ENCODE measurements around the gene C16orf89. TPM values are rescaled to one million over a fixed set of nuclear protein-coding genes. Genes with fewer than 3 reads are reported as not detected.

The C16orf89 gene
- total RNA-seq, 1 donor from 2014 or later: 198 TPM

DNA sequence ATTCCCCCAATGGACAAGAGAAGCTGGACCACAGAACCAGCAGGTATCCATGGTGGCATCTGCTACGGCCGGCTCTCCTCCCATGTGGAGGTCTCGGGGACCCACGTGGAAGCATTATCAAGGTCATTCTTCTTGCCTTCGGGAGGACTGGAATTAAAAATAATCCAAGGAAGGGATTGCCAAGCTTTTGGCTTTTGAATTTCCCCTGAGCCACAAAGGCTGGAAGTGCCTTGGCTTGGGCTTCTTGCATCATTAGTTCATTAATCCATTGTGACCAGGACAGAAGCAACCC, 48.1 kb downstream of the C16orf89 start:
- H3K4me3 ChIP-seq: no peak overlapping the region
- DNase-seq (no peak), ATAC-seq (no peak)
- H3K27ac ChIP-seq: no peak overlapping the region
- no peaks in the 10 kb centered on the region for H3K9me3 ChIP-seq
- no peak for TF ChIP-seq CTCF (IDR thresholded peaks at IDR 0.05)
- no peaks in the 10 kb centered on the region for H3K4me1 ChIP-seq
- intact Hi-C loops (cut with DNase I): no loop called here
- no peaks in the 10 kb centered on the region for H3K27me3 ChIP-seq (ENCODE audit: low read depth)
- no peaks in the 10 kb centered on the region for H3K36me3 ChIP-seq

DNA sequence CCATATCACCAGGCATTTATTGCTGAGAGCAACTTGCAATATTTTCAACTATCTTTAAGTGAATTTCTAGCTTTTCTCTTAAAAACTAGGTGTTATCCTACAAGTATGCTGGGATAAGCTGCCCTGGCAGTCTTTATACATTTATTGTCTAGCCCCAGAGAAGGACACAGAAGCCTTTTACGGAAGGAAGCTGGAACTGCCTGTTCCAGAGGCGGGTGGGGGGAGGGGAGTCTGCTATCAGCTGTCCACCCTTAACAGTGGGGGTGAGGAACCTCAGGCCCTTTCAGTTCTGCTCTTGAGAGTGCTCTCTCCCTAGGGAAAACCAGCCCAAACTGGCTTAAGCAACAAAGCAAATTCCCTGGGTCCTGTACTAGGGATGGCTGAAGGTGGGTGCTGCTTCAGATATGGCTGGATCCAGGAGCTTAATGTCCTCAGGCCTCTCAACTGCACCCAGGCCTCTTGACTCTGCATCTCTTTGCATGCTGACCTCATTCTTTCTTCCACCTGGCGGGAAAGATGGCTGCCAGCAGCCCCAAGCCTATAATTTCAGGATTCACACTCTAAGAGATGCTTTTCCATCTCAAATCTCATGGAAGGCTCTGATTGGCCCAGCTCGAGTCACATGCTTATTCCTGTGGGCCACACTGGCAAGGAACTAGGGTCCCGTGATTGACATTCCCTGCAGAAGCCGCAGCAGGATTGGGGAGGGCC, 48.6 kb downstream of the C16orf89 start:
- ATAC-seq: no peak
- DNase-seq: no peak
- Histone ChIP-seq H3K4me1 (no peaks in the 10 kb centered on the region), H3K27ac (no peak overlapping the region), H3K36me3 (no peaks in the 10 kb centered on the region), H3K9me3 (no peaks in the 10 kb centered on the region), H3K27me3 (ENCODE audit: low read depth) (no peaks in the 10 kb centered on the region), H3K4me3 (no peak overlapping the region)
- intact Hi-C loops (cut with DNase I): no loop called here
- TF ChIP-seq CTCF (IDR thresholded peaks at IDR 0.05): no peak

DNA sequence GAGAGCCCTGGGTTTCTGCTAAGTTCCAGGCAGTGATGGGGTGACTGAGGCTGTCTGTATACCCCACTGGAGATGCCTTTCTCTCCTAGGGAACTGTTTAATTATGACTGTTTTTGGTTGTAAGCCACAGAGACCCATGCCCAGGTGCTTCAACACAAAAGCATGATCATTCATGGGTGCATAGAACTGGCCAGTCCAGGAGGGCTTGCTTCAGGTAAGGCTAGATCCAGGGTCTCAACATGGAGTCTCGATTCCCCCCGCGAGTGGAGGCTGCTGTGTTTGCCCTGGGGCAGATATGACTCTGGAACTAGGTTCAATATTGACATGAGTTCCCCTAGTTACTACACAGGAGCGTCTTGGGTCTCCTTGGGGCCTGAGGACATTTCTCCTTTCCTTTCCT, 49.9 kb downstream of the C16orf89 start:
- no peak overlapping the region for H3K27ac ChIP-seq
- no peaks in the 10 kb centered on the region for H3K9me3 ChIP-seq
- DNase-seq: no peak
- ATAC-seq: no peak
- no peak overlapping the region for H3K4me3 ChIP-seq
- no peaks in the 10 kb centered on the region for H3K4me1 ChIP-seq
- peaks cover 4% of the 10 kb centered on the region for H3K27me3 ChIP-seq (ENCODE audit: low read depth)
- no peaks in the 10 kb centered on the region for H3K36me3 ChIP-seq
- TF ChIP-seq CTCF (IDR thresholded peaks at IDR 0.05): no peak
- intact Hi-C loops (cut with DNase I): no loop called here

GRCh38 chr16:5015351-5015750, 50.4 kb downstream of the C16orf89 start:
- intact Hi-C loops (cut with DNase I): no loop called here
- no peak overlapping the region for H3K4me3 ChIP-seq
- no peaks in the 10 kb centered on the region for H3K36me3 ChIP-seq
- no peaks in the 10 kb centered on the region for H3K9me3 ChIP-seq
- ATAC-seq (no peak), DNase-seq (no peak)
- peaks cover 6% of the 10 kb centered on the region for H3K27me3 ChIP-seq (ENCODE audit: low read depth)
- no peaks in the 10 kb centered on the region for H3K4me1 ChIP-seq
- H3K27ac ChIP-seq: no peak overlapping the region
- no peak for TF ChIP-seq CTCF (IDR thresholded peaks at IDR 0.05)

DNA sequence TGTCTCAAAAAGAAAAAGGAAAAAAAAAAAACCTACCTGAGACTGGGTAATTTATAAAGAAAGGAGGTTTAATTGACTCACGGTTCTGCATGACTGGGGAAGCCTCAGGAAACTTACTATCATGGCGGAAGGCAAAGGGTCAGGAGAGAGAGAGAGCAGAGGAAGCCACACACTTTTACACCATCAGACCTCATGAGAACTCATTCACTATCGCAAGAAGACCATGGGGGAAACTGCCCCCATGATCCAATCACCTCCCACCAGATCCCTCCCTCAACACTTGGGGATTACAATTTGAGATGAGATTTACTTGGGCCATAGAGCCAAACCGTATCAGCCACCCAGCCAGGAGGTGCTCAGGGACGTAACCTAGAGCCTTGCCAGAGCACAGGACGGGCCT, 52.9 kb downstream of the C16orf89 start:
- DNase-seq (no peak), ATAC-seq (no peak)
- no peak for TF ChIP-seq CTCF (IDR thresholded peaks at IDR 0.05)
- Histone ChIP-seq H3K36me3 (no peaks in the 10 kb centered on the region), H3K9me3 (no peaks in the 10 kb centered on the region), H3K4me3 (no peak overlapping the region), H3K27me3 (ENCODE audit: low read depth) (peaks cover 6% of the 10 kb centered on the region), H3K27ac (no peak overlapping the region), H3K4me1 (no peaks in the 10 kb centered on the region)
- intact Hi-C loops (cut with DNase I): no loop called here

GRCh38 chr16:5011637-5012036, 54.1 kb downstream of the C16orf89 start:
- Histone ChIP-seq H3K27me3 (ENCODE audit: low read depth) (peaks cover 6% of the 10 kb centered on the region), H3K4me1 (no peaks in the 10 kb centered on the region), H3K27ac (no peak overlapping the region), H3K9me3 (no peaks in the 10 kb centered on the region), H3K4me3 (no peak overlapping the region), H3K36me3 (no peaks in the 10 kb centered on the region)
- no peak for DNase-seq
- ATAC-seq: no peak
- intact Hi-C loops (cut with DNase I): no loop called here
- no peak for TF ChIP-seq CTCF (IDR thresholded peaks at IDR 0.05)

Data from lower lobe of right lung (tissue), 2 donors.